ENCODE measurements around the gene MEF2B. TPM values are rescaled to one million over a fixed set of nuclear protein-coding genes. Genes with fewer than 3 reads are reported as not detected.

The MEF2B gene
- total and polyA plus RNA-seq, 2 experiments from 2014 or later = 7.4 to 8.3 TPM

DNA sequence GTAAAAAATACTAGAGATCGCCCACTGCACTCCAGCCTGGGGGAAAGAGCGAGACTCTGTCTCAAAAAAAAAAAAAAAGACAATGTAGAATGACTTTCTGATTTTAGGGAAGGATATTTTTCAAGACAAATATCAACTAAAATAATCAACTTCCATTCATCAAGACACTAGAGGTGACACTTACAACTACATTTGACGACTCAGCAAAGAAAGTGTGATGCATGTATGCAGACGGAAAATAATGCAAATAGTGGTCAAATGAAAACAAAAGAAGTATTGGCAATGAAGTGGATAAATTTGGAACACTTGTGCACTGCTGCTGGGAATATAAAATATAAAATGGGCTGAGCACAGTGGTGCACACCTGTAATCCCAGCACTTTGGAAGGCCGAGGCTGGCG is 44.0 kb downstream of the MEF2B start:
- Histone ChIP-seq H3K79me2 (replicated peaks; ENCODE audit: insufficient read depth) (no peaks in the 10 kb centered on the region), H3K9me2 (ENCODE audit: insufficient read depth) (no peaks in the 10 kb centered on the region), H3F3A (replicated peaks; ENCODE audit: low read depth) (no peaks in the 10 kb centered on the region), H3K27ac (ENCODE audit: low read depth) (no peak overlapping the region), H3K36me3 (ENCODE audit: insufficient read depth) (peaks cover 9% of the 10 kb centered on the region; the same call in 1 of the 2 replicates), H3K4me2 (no peak overlapping the region), H3K27me3 (ENCODE audit: insufficient read depth) (no peaks in the 10 kb centered on the region), H4K20me1 (replicated peaks; ENCODE audit: insufficient read depth) (peaks cover 7% of the 10 kb centered on the region), H3K4me1 (ENCODE audit: insufficient read depth) (0 out of 2 replicates have a peak, but pooled peaks cover 4% of the 10 kb centered on the region), H3K4me3 (no peak overlapping the region), H2AFZ (no peak overlapping the region)
- Mint-ChIP-seq H3K9me3 (peaks cover 13% of the 10 kb centered on the region), H3K27ac (no peak overlapping the region), H3K4me1 (no peaks in the 10 kb centered on the region; the same call in 2 of the 3 replicates), H3K36me3 (ENCODE audit: low read depth) (peaks cover 51% of the 10 kb centered on the region), H3K27me3 (ENCODE audit: insufficient read depth, low read depth, poor library complexity) (peaks cover 3% of the 10 kb centered on the region), H3K4me3 (no peak overlapping the region)
- TF ChIP-seq ZNF331 (CRISPR knock-in tag; IDR thresholded peaks at IDR 0.05; ENCODE audit: low read depth) = no peak
- TF ChIP-seq EZH2phosphoT487 (IDR thresholded peaks at IDR 0.05; ENCODE audit: unreplicated experiment) = no peak
- TF ChIP-seq CREB1 (CRISPR knock-in tag; IDR thresholded peaks at IDR 0.05; ENCODE audit: low read depth) = no peak
- no peak for TF ChIP-seq CTCF (conservative IDR thresholded peaks at IDR 0.05; ENCODE audit: low read depth in 2 of 2)
- TF ChIP-seq REST (IDR thresholded peaks at IDR 0.05; ENCODE audit: unreplicated experiment) = no peak
- no peak for TF ChIP-seq STAT1 (IDR thresholded peaks at IDR 0.05; ENCODE audit: unreplicated experiment)
- no peak for TF ChIP-seq NANOG (IDR thresholded peaks at IDR 0.05; ENCODE audit: borderline replicate concordance)
- no peak for TF ChIP-seq POLR2AphosphoS5 (IDR thresholded peaks at IDR 0.05; ENCODE audit: low read depth)
- TF ChIP-seq JUNB (IDR thresholded peaks at IDR 0.05; ENCODE audit: unreplicated experiment) = no peak
- no peak for TF ChIP-seq ETS1 (IDR thresholded peaks at IDR 0.05)
- no peak for TF ChIP-seq ZNF462 (CRISPR knock-in tag; IDR thresholded peaks at IDR 0.05)
- TF ChIP-seq ZNF114 (CRISPR knock-in tag; IDR thresholded peaks at IDR 0.05) = no peak
- TF ChIP-seq EZH2 (IDR thresholded peaks at IDR 0.05; ENCODE audit: low read depth, unreplicated experiment) = no peak
- no peak for ATAC-seq
- DNase-seq (ENCODE audit: low spot score) = no peak
